ENCODE measurements around the gene SH3BGRL3. TPM values are rescaled to one million over a fixed set of nuclear protein-coding genes. Genes with fewer than 3 reads are reported as not detected.
A peak's percentile ranks its signal among the peaks of the same experiment; 100 is the strongest.

The SH3BGRL3 gene
- polyA plus RNA-seq, 1 donor from 2014 or later = 12.8 TPM

DNA sequence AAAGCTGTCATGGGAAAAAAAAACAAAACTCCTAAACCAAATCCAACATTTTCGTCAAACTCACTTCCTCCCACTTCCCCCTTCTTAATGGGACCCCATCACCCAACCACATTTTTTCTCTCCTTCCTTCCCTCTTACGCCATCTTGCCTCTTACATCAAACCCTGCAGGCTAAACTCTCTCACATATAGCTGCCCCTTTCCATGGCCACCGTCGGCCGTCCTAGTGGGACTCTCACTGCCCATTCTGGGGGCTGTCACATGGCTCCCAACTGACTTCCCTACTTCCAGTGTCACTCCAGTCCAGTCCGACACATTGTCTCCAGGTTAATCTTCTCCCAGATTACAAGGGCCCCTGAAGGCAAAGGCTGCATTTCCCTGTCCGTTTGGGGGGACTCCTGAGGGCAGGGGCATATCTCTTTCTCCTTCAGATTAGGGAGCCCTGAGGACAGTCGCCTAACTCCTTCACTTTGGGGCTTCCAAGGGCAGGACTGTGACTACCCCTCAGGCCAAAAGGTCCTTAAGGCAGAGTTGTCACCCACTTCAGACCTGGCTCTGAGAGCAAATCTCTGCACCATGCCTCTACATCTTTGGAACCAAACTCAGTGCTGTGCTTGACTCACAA, 25.9 kb downstream of the SH3BGRL3 start:
- Histone ChIP-seq H3K9me3 (ENCODE audit: low read length) (no peaks in the 10 kb centered on the region), H3K27me3 (ENCODE audit: insufficient read depth, low read depth, low read length) (no peaks in the 10 kb centered on the region), H3F3A (ENCODE audit: insufficient read depth, low read length, poor library complexity, severe bottlenecking) (no peaks in the 10 kb centered on the region), H3K79me2 (replicated peaks; ENCODE audit: insufficient read depth, low read length) (peaks cover 12% of the 10 kb centered on the region), H4K20me1 (ENCODE audit: insufficient read depth) (no peaks in the 10 kb centered on the region), H3K4me2 (ENCODE audit: low read length) (peak overlapping the region; percentile 87), H3K27ac (ENCODE audit: low read length) (no peak overlapping the region), H3K9me2 (ENCODE audit: insufficient read depth, low read length) (no peaks in the 10 kb centered on the region), H3K4me3 (ENCODE audit: low read length) (peak overlapping the region; percentile 99), H3K9ac (ENCODE audit: low read length) (peak overlapping the region; percentile 69), H3K36me3 (ENCODE audit: insufficient read depth, low read length) (no peaks in the 10 kb centered on the region), H2AFZ (ENCODE audit: low read depth, low read length) (peak overlapping the region; percentile 88)
- no peak for TF ChIP-seq EZH2 (IDR thresholded peaks at IDR 0.05; ENCODE audit: borderline replicate concordance, insufficient read depth, low read length, poor library complexity, severe bottlenecking)
- no peak for TF ChIP-seq POLR2AphosphoS5 (IDR thresholded peaks at IDR 0.05)

DNA sequence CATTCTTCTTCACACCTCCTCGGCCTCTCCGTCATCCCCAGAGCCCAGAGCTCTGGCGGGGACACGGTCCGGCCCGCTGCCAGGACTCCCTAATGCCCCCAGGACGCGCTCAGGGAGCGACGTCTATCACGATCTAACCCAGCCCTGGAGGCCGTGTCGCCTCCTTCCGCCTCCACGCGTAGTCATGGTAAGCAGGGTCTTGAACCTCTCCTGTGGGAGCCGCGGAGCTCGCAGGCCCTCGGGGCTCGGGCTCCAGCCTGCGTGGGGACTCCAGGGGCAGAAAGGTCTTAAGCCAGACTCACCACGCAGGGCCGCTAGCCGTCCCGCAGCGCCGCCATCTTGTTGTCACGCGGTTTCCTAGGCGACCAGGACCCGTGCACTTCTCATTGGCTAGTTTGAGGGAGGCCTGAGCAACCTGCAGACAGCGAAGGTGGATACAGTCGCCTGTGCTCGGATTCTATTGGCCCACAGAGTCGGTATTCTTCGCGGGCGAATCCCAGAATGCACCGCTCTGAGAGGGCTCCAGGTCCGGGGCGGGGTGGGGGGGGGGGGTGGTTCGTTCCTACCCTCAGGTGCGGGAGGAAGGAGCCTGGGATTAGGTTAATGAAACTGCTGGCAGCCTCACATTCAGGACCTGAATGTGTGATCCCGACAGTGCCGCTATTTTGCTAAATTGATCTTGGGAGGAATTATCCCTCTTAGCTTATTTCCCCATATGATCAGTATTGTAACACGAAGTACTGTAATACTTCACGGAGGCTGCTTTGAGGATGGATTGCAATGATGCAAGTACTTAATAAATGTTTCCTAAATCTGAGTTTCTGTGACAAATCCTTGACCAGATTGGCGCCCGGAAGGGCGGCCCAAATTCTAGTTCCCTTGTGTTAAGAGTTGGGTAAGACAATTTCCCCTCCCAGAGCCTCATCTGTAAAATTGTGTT, 26.7 kb downstream of the SH3BGRL3 start, which contains the start of gene UBXN11:
TSS of gene UBXN11 (minus strand) at position 347 of the 940 bp plus-strand sequence. CDS start 3,753 bp downstream, outside the sequence.
- H3K27me3 ChIP-seq (ENCODE audit: insufficient read depth, low read depth, low read length) = no peaks in the 10 kb centered on the region
- H3K9me2 ChIP-seq (ENCODE audit: insufficient read depth, low read length) = no peaks in the 10 kb centered on the region
- H3K79me2 ChIP-seq (replicated peaks; ENCODE audit: insufficient read depth, low read length) = peaks cover 12% of the 10 kb centered on the region
- no peaks in the 10 kb centered on the region for H3F3A ChIP-seq (ENCODE audit: insufficient read depth, low read length, poor library complexity, severe bottlenecking)
- no peaks in the 10 kb centered on the region for H3K9me3 ChIP-seq (ENCODE audit: low read length)
- H3K4me3 ChIP-seq (ENCODE audit: low read length) = peak within 1 kb of the TSS; percentile 99
- H4K20me1 ChIP-seq (ENCODE audit: insufficient read depth) = no peaks in the 10 kb centered on the region
- H2AFZ ChIP-seq (ENCODE audit: low read depth, low read length) = peak within 1 kb of the TSS; percentile 88
- no peaks in the 10 kb centered on the region for H3K36me3 ChIP-seq (ENCODE audit: insufficient read depth, low read length)
- H3K27ac ChIP-seq (ENCODE audit: low read length) = no peak within 1 kb of the TSS
- peak within 1 kb of the TSS; percentile 88 for H3K4me2 ChIP-seq (ENCODE audit: low read length)
- TF ChIP-seq SMC3 (conservative IDR thresholded peaks at IDR 0.05; ENCODE audit: poor library complexity) (peak; percentile 51), TAF1 (IDR thresholded peaks at IDR 0.05; ENCODE audit: low read depth) (no peak), MXI1 (conservative IDR thresholded peaks at IDR 0.05; ENCODE audit: poor library complexity, severe bottlenecking) (peak; percentile 98), RAD21 (conservative IDR thresholded peaks at IDR 0.05) (peak; percentile 31), POLR2AphosphoS5 (IDR thresholded peaks at IDR 0.05) (peak; percentile 50), EZH2 (IDR thresholded peaks at IDR 0.05; ENCODE audit: borderline replicate concordance, insufficient read depth, low read length, poor library complexity, severe bottlenecking) (no peak)
- TF ChIP-seq, protein P1, sequence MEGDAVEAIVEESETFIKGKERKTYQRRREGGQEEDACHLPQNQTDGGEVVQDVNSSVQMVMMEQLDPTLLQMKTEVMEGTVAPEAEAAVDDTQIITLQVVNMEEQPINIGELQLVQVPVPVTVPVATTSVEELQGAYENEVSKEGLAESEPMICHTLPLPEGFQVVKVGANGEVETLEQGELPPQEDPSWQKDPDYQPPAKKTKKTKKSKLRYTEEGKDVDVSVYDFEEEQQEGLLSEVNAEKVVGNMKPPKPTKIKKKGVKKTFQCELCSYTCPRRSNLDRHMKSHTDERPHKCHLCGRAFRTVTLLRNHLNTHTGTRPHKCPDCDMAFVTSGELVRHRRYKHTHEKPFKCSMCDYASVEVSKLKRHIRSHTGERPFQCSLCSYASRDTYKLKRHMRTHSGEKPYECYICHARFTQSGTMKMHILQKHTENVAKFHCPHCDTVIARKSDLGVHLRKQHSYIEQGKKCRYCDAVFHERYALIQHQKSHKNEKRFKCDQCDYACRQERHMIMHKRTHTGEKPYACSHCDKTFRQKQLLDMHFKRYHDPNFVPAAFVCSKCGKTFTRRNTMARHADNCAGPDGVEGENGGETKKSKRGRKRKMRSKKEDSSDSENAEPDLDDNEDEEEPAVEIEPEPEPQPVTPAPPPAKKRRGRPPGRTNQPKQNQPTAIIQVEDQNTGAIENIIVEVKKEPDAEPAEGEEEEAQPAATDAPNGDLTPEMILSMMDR (IDR thresholded peaks at IDR 0.05; ENCODE audit: poor library complexity, severe bottlenecking) = peak; percentile 32
- TF ChIP-seq, protein P2, sequence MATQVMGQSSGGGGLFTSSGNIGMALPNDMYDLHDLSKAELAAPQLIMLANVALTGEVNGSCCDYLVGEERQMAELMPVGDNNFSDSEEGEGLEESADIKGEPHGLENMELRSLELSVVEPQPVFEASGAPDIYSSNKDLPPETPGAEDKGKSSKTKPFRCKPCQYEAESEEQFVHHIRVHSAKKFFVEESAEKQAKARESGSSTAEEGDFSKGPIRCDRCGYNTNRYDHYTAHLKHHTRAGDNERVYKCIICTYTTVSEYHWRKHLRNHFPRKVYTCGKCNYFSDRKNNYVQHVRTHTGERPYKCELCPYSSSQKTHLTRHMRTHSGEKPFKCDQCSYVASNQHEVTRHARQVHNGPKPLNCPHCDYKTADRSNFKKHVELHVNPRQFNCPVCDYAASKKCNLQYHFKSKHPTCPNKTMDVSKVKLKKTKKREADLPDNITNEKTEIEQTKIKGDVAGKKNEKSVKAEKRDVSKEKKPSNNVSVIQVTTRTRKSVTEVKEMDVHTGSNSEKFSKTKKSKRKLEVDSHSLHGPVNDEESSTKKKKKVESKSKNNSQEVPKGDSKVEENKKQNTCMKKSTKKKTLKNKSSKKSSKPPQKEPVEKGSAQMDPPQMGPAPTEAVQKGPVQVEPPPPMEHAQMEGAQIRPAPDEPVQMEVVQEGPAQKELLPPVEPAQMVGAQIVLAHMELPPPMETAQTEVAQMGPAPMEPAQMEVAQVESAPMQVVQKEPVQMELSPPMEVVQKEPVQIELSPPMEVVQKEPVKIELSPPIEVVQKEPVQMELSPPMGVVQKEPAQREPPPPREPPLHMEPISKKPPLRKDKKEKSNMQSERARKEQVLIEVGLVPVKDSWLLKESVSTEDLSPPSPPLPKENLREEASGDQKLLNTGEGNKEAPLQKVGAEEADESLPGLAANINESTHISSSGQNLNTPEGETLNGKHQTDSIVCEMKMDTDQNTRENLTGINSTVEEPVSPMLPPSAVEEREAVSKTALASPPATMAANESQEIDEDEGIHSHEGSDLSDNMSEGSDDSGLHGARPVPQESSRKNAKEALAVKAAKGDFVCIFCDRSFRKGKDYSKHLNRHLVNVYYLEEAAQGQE (IDR thresholded peaks at IDR 0.05; ENCODE audit: borderline replicate concordance) = peak; percentile 18
- peak within 1 kb of the TSS; percentile 69 for H3K9ac ChIP-seq (ENCODE audit: low read length)
